ENCODE results near the gene ZFYVE28. TPM values are rescaled to one million over a fixed set of nuclear protein-coding genes. Genes with fewer than 3 reads are reported as not detected.

The ZFYVE28 gene
- total RNA-seq, 1 donor from 2014 or later, result 3.3 TPM

DNA sequence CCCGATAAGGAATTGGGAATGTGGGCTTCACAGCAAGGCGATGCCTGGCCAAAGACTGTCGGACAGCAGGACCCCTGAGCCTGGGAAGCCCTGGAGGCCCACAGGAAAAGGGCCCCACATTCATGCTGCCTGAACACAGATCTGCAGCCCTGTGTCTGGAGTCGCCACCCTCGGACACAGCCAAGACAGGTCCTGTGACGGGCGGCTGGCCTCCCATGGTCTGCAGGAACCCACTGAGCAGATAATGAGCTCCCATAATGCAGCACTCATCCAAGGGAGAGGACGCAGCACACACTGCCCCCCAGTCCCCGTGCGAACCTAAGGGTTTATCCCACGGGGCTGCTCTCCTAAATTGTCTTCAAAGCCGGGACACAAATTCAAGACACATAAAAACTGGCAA lies 30.6 kb downstream of the ZFYVE28 start:
- TF ChIP-seq, protein P1, sequence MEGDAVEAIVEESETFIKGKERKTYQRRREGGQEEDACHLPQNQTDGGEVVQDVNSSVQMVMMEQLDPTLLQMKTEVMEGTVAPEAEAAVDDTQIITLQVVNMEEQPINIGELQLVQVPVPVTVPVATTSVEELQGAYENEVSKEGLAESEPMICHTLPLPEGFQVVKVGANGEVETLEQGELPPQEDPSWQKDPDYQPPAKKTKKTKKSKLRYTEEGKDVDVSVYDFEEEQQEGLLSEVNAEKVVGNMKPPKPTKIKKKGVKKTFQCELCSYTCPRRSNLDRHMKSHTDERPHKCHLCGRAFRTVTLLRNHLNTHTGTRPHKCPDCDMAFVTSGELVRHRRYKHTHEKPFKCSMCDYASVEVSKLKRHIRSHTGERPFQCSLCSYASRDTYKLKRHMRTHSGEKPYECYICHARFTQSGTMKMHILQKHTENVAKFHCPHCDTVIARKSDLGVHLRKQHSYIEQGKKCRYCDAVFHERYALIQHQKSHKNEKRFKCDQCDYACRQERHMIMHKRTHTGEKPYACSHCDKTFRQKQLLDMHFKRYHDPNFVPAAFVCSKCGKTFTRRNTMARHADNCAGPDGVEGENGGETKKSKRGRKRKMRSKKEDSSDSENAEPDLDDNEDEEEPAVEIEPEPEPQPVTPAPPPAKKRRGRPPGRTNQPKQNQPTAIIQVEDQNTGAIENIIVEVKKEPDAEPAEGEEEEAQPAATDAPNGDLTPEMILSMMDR (IDR thresholded peaks at IDR 0.05; ENCODE audit: unreplicated experiment), result no peak
- Mint-ChIP-seq H3K27me3 (peaks cover 36% of the 10 kb centered on the region), H3K4me3 (ENCODE audit: low read depth) (no peak overlapping the region), H3K4me1 (ENCODE audit: low read depth) (peaks cover 7% of the 10 kb centered on the region), H3K36me3 (ENCODE audit: insufficient read depth) (no peaks in the 10 kb centered on the region), H3K27ac (no peak overlapping the region), H3K9me3 (ENCODE audit: low read depth) (no peaks in the 10 kb centered on the region)
- no peak for DNase-seq (ENCODE audit: low spot score, unreplicated experiment)

DNA sequence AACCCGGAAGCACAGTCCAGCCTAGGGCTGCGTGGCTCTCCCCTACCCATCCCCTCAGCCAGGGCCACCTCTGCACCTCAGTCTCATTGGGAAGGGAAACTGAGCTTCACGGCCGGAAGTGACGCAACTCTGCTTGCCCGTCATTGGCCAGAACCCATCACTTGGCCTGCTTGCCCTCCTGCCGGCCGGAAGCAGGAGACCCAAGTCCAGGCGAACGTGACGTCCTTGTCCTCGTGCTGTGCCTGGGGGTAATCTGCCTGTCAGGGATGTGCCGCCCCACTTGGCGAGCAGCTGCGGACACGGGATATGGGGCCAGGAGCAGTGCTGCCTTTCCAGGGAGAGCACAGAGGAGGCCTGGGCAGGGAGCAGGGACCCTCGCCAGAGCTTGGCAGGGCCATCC lies 31.2 kb downstream of the ZFYVE28 start:
- Mint-ChIP-seq H3K4me3 (ENCODE audit: low read depth) (no peak overlapping the region), H3K36me3 (ENCODE audit: insufficient read depth) (no peaks in the 10 kb centered on the region), H3K9me3 (ENCODE audit: low read depth) (no peaks in the 10 kb centered on the region), H3K4me1 (ENCODE audit: low read depth) (peaks cover 7% of the 10 kb centered on the region), H3K27ac (no peak overlapping the region), H3K27me3 (peaks cover 32% of the 10 kb centered on the region)
- DNase-seq (ENCODE audit: low spot score, unreplicated experiment), result no peak
- TF ChIP-seq, protein P1 (IDR thresholded peaks at IDR 0.05; ENCODE audit: unreplicated experiment), result no peak

DNA sequence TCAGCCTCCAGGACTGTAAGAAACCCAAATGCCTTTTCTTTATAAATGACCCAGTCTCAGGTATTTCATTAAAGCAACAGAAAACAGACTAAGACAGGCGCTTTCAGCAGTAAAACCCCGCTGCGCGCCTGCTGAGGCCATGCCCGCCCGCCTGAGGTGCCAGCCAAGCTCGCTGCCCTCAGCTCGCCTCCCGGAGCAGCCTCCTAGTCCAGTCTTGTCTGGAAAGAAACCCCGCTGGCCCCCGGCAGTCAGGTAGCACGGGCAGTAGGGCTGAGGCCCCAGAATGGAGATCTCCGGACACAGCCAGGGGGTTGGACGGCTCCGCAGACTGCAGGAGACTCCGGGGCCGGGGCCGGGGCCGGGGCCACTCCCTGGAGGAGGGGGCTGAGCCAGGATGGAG lies 31.7 kb downstream of the ZFYVE28 start:
- TF ChIP-seq, protein P1 (IDR thresholded peaks at IDR 0.05; ENCODE audit: unreplicated experiment), result no peak
- Mint-ChIP-seq H3K36me3 (ENCODE audit: insufficient read depth) (no peaks in the 10 kb centered on the region), H3K9me3 (ENCODE audit: low read depth) (no peaks in the 10 kb centered on the region), H3K4me3 (ENCODE audit: low read depth) (no peak overlapping the region), H3K27me3 (peaks cover 30% of the 10 kb centered on the region), H3K4me1 (ENCODE audit: low read depth) (peaks cover 7% of the 10 kb centered on the region), H3K27ac (no peak overlapping the region)
- DNase-seq (ENCODE audit: low spot score, unreplicated experiment), result no peak

DNA sequence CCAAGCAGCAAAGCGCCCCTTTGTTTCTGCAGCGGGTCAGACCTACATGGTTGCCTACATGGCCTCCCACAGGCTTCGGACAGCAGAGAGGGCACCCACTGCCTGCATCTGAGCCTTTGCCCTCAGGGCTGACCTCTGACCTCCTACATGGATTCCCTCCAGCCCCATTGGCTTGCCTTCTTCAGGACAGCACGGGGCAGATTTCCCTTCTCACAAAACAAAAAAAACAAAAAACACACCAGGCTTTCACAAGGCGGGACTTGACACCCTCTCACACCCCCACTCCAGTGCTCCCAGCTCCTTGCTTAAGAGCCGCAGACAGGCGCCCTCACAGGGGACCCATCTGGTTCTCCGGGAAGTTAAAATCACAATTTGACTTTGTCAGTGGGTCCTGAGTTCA lies 32.9 kb downstream of the ZFYVE28 start:
- Mint-ChIP-seq H3K4me3 (ENCODE audit: low read depth) (no peak overlapping the region), H3K9me3 (ENCODE audit: low read depth) (no peaks in the 10 kb centered on the region), H3K4me1 (ENCODE audit: low read depth) (peaks cover 4% of the 10 kb centered on the region), H3K27ac (no peak overlapping the region), H3K27me3 (peaks cover 19% of the 10 kb centered on the region), H3K36me3 (ENCODE audit: insufficient read depth) (no peaks in the 10 kb centered on the region)
- no peak for DNase-seq (ENCODE audit: low spot score, unreplicated experiment)
- TF ChIP-seq, protein P1 (IDR thresholded peaks at IDR 0.05; ENCODE audit: unreplicated experiment), result no peak

DNA sequence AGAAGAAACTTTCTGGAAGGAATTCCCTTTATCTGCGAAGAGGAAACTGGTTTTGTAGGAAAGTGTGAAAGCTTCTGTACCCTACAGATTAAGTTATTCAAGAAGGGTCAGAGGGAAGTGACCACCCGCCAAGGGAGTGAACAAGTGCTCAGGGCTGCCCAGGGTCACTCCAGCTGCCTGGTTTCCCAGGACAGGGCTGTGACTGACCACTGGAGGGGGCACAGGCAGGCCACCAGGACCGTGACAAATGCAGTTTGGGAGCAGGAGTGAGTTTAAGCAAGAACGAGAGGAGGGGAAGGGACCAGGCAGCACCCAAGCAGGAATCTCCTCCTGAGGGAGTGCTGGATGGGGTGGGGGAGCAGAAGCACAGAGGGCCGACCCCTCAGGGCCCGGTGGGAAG lies 34.2 kb downstream of the ZFYVE28 start:
- peaks cover 11% of the 10 kb centered on the region for H3K27me3 Mint-ChIP-seq
- H3K4me3 Mint-ChIP-seq (ENCODE audit: low read depth), result no peak overlapping the region
- peak overlapping the region; percentile 78 for H3K27ac Mint-ChIP-seq
- DNase-seq (ENCODE audit: low spot score, unreplicated experiment), result no peak
- no peaks in the 10 kb centered on the region for H3K9me3 Mint-ChIP-seq (ENCODE audit: low read depth)
- peaks cover 4% of the 10 kb centered on the region for H3K4me1 Mint-ChIP-seq (ENCODE audit: low read depth)
- TF ChIP-seq, protein P1 (IDR thresholded peaks at IDR 0.05; ENCODE audit: unreplicated experiment), result peak; percentile 24
- H3K36me3 Mint-ChIP-seq (ENCODE audit: insufficient read depth), result no peaks in the 10 kb centered on the region
